HFF-Myc (cell line): ENCODE measurements around the gene APBB1.
A peak's percentile ranks its signal among the peaks of the same experiment; 100 is the strongest.

Source experiments
- DNase-seq: peaks from one replicate; pipeline ENCODE4 v3.0.0-alpha.2; 2011; ENCODE audit warnings: low read depth; ENCODE audit errors: extremely low read depth
- H3K4me3 ChIP-seq: replicated peaks from 2 replicates; pipeline ENCODE4 v1.5.1; 2011; ENCODE audit warnings: low read depth, mild to moderate bottlenecking, control low read depth, low read length
- TF ChIP-seq, protein P1 (sequence below): IDR thresholded peaks from 2 replicates; pipeline ENCODE4 v1.5.1; 2012; ENCODE audit warnings: mild to moderate bottlenecking, low read depth, low read length, control low read depth; ENCODE audit errors: missing control alignments

Gene APBB1

DNA sequence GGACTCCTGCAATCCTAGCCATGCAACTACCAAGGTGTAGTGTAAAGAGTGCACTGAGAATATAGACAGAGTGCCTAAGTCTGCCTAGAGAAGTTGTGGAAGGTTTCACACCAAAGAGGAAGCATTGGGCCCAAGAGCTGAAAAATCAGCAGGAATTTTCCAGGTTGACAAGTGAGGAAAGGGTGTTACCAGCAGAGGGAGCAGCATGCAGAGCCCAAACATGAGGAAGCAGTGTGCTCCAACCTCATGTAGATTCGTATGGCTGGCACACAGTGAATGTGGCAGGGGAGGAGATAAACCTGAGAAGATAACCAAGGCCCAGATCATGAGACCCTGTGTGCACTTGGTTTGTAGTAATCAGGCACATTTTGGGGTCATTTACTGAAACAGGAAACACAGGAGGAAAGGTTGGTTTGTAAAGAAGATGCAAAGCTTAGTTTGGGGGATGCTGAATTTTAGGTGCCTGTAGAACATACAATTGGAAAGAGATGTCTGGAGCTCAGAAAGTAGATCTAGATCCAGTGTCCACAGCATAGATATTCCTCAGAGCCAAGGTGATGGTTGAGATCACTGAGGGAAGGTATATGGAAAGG lies 20.2 kb upstream of the APBB1 start:
- peak; percentile 42 for DNase-seq
- TF ChIP-seq, protein P1, sequence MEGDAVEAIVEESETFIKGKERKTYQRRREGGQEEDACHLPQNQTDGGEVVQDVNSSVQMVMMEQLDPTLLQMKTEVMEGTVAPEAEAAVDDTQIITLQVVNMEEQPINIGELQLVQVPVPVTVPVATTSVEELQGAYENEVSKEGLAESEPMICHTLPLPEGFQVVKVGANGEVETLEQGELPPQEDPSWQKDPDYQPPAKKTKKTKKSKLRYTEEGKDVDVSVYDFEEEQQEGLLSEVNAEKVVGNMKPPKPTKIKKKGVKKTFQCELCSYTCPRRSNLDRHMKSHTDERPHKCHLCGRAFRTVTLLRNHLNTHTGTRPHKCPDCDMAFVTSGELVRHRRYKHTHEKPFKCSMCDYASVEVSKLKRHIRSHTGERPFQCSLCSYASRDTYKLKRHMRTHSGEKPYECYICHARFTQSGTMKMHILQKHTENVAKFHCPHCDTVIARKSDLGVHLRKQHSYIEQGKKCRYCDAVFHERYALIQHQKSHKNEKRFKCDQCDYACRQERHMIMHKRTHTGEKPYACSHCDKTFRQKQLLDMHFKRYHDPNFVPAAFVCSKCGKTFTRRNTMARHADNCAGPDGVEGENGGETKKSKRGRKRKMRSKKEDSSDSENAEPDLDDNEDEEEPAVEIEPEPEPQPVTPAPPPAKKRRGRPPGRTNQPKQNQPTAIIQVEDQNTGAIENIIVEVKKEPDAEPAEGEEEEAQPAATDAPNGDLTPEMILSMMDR = peak; percentile 80

DNA sequence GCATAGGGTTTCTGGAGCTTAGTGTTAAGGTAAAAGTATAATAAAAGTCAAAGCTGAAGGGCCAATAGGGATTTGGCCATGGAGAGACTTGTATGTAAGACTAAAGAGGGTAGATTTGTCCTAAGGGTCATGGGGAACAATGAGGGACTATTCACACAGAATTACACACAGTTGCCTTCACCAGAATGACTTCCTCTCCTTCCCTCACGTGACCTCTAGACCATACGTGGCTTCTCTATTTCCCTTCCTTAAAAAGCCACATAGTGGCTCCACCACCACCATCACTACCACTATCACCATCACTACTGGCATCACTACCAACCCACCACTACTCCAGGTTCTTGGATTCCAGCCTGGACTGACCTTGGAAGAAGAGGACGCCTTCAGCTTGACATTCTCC lies 19.1 kb upstream of the APBB1 start:
- DNase-seq = no peak
- TF ChIP-seq, protein P1 = no peak
- H3K4me3 ChIP-seq = no peak overlapping the region

More for the DNA sequence above, 20.2 kb upstream of the APBB1 start:
- no peak overlapping the region for H3K4me3 ChIP-seq

DNA sequence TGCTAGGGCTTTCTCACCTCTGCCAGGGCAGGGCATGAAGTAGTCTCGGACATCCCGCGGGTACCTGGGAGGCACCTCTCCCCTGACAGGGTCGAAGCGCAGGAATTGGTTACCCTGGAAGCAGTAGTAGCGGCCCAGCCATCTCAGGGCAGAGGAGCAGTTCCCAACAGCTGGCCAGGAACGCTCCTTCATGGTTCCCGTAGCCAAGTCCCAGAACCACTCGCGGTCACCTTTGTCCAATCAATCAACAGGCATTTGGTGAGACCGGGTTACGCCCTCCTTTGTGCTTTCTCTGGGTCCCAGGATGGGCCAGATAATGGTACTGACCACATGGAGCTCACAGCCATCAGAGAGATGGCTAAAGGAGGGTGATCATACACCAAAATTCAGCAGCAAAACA lies 18.5 kb upstream of the APBB1 start:
- H3K4me3 ChIP-seq = no peak overlapping the region
- TF ChIP-seq, protein P1 = no peak
- no peak for DNase-seq

DNA sequence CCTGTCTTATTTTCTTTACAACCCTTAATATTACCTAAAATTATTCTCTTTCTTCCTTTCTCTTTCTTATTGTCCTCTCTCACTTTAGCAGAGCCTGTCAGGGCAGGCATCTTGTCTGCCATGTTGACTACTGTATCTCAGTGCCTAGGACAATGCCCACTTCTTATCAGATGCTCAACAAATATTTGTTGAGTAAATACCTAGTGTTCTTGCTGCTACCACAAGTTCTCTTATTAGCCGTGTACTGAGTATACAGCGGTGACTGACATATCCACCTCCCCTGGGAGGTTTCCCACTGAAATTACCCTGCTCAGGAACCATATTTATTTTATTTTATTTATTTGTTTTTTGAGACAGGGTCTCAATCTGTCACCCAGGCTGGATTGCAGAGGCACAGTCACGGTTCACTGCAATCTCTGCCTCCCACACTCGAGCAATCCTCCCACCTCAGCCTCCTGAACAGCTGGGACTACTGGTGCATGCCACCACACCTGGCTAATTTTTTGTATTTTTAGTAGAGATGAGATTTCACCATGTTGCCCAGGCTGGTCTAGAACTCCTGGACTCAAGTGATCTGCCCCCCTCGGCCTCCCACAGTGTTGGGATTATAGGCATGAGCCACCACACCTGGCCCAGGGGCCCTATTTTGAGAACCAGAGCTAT lies 15.2 kb upstream of the APBB1 start:
- H3K4me3 ChIP-seq = no peak overlapping the region
- no peak for DNase-seq
- TF ChIP-seq, protein P1 = no peak

DNA sequence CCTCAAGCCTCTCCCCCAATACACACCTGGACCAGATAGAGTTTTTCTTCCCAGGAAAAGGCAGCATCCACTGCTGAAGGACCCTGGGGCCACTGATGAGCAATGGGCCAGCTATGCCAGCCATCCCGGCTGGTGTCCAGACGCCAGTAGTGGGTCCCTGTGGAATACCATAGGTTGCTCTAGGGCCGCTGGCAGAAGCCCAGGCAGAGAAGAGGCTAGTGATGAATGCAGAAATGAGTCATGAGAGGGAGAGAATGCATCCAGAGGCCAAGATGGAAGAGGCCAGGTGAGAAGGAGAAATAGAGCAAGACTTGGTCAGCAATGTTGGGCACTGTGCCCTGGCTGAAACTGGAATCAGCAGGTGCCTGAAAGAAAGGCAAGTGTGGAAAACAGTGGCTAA lies 13.0 kb upstream of the APBB1 start:
- DNase-seq = peak; percentile 6

DNA sequence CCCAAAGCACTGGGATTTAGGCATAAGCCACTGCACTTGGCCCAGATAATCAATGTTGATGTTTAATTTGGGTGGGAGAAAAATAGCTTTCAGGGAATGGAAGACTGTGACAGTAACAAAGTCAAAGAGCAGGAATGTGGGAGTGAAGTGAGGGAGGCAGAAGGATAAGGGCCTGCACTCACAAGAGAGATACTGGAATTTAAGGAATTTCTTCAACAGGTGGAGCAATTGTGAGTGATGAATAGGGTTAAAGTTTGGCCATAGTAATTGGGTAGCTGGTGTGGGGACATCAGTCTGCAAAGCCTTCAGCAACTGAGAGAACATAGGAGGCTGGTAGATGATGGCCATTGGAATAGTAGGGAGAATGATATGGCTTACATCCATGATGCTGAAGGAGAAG lies 8.6 kb upstream of the APBB1 start:
- no peak overlapping the region for H3K4me3 ChIP-seq
- no peak for DNase-seq
- TF ChIP-seq, protein P1 = no peak

More for the DNA sequence above, 13.0 kb upstream of the APBB1 start:
- no peak overlapping the region for H3K4me3 ChIP-seq
- TF ChIP-seq, protein P1 = no peak

DNA sequence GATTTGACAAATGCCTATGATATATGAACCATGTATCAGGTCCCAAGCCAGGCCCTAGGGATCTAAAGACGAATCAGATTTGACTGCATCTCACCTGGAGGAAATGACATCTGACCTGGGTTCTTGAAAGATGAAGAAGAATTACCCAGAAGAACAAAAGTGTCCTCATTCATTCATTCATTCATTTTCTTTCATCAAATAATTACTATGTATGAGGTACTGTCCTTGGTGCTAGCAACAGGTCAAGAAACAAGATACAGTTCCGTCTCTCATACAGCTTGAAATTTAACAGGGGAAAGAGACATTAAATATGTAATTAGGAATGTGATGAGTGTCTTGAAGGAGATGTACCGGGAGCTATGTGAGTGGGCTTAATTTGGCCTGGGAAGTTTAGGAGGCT lies 1.8 kb upstream of the APBB1 start:
- no peak for DNase-seq
- TF ChIP-seq, protein P1 = no peak
- H3K4me3 ChIP-seq = no peak overlapping the region
